Peyer's patch (tissue), 4 donors: ENCODE data around the gene CCDC180.
"Not testable (repeated sequence)": the region's sequence is repeated elsewhere in the genome, so short reads cannot be mapped to it uniquely, and the experiment has no call there.

ENCODE experiments used
- POLR2A ChIP-seq, 2 donors: fragments of 450-650 bp; IDR thresholded peaks; one replicate each; pipeline ENCODE4 v1.5.1; 2017; ENCODE audit warnings: antibody characterized with exemption in 2 of 2, mild to moderate bottlenecking in 2 of 2, moderate library complexity in 2 of 2
- TF ChIP-seq, protein P1 (sequence below), 6 experiments: fragments of 450-650 bp in 4 of 6; fragments of 200-600 bp in 2 of 6; sonication (generic) in 1 of 6; IDR thresholded peaks; one replicate each; pipeline ENCODE4 v1.5.1; 2017 to 2019; ENCODE audit warnings: antibody characterized with exemption in 6 of 6, mild to moderate bottlenecking in 3 of 6, moderate library complexity in 1 of 6

DNA sequence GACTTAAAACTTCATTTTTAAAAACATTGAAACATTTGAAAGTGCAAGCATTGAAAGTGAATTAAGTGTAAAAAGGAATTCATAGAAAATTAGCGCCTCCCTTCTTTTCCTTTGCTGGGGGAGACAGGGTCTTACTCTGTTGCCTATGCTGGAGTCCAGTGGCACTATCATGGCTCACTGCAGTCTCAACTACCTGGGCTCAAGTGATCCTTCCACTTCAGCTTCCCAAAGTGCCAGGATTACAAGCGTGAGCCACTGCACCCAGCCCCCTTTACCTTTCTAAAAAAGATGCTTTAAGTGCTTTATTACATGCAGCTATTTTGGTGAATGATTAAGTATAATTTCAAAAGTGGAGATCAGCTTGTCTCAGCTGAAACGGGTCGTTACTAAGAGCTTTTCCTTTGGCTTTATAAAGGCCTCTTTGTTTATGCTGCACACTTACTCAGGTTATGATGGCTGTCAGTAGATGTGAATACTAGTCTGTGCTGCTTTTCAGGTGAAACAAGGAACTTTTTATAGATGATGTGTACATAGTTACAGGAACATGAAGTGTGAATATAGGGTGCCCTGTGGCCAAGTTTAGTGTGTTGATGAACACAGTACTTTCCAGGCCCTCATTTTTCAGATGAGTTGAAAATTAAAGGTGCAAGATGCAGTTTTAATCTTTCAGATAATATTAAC, 47.5 kb upstream of the CCDC180 start:
- TF ChIP-seq, protein P1, sequence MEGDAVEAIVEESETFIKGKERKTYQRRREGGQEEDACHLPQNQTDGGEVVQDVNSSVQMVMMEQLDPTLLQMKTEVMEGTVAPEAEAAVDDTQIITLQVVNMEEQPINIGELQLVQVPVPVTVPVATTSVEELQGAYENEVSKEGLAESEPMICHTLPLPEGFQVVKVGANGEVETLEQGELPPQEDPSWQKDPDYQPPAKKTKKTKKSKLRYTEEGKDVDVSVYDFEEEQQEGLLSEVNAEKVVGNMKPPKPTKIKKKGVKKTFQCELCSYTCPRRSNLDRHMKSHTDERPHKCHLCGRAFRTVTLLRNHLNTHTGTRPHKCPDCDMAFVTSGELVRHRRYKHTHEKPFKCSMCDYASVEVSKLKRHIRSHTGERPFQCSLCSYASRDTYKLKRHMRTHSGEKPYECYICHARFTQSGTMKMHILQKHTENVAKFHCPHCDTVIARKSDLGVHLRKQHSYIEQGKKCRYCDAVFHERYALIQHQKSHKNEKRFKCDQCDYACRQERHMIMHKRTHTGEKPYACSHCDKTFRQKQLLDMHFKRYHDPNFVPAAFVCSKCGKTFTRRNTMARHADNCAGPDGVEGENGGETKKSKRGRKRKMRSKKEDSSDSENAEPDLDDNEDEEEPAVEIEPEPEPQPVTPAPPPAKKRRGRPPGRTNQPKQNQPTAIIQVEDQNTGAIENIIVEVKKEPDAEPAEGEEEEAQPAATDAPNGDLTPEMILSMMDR (IDR thresholded peaks at IDR 0.05): not testable (repeated sequence)
- not testable (repeated sequence) for TF ChIP-seq POLR2A (IDR thresholded peaks at IDR 0.05)
